Small intestine (tissue), 16 donors: ENCODE results near the gene SLC26A1. TPM values are rescaled to one million over a fixed set of nuclear protein-coding genes. Genes with fewer than 3 reads are reported as not detected.

Experiments
- DNase-seq, 2 donors: peaks; one replicate each; pipeline versions ENCODE4 v3.0.0 to v3.0.0-alpha.2; 2013
- FAIRE-seq: peaks from 2 replicates; lab custom pipeline; 2012; peaks lifted over from hg19 to GRCh38; lab: Jason Lieb, UNC
- H3K27ac ChIP-seq, 3 donors: one replicate each; pipeline ENCODE4 v1.5.1; 2013; ENCODE audit warnings: low read length in 2 of 3, mild to moderate bottlenecking in 2 of 3, control low read depth in 1 of 3, inconsistent platforms in 1 of 3, low read depth in 1 of 3, moderate library complexity in 1 of 3
- H3K27me3 ChIP-seq, 3 donors: one replicate each; pipeline ENCODE4 v1.6.1; 2013; ENCODE audit warnings: low read length in 3 of 3, inconsistent platforms in 1 of 3; ENCODE audit not compliant: control insufficient read depth in 3 of 3, insufficient read depth in 3 of 3
- H3K36me3 ChIP-seq, 3 donors: one replicate each; pipeline ENCODE4 v1.6.1; 2013; ENCODE audit warnings: low read length in 3 of 3, inconsistent platforms in 1 of 3, low read depth in 1 of 3, mild to moderate bottlenecking in 1 of 3, moderate library complexity in 1 of 3; ENCODE audit not compliant: control insufficient read depth in 3 of 3, insufficient read depth in 2 of 3
- H3K4me1 ChIP-seq, 3 donors: one replicate each; pipeline ENCODE4 v1.6.1; 2013; ENCODE audit warnings: low read length in 2 of 3, inconsistent platforms in 1 of 3, low read depth in 1 of 3, mild to moderate bottlenecking in 1 of 3, moderate library complexity in 1 of 3; ENCODE audit not compliant: control insufficient read depth in 3 of 3, insufficient read depth in 2 of 3
- H3K4me3 ChIP-seq, 3 donors: one replicate each; pipeline ENCODE4 v1.5.1; 2013; ENCODE audit warnings: low read length in 3 of 3, control low read depth in 1 of 3, inconsistent platforms in 1 of 3, low read depth in 1 of 3, mild to moderate bottlenecking in 1 of 3, moderate library complexity in 1 of 3
- H3K9me3 ChIP-seq, 2 donors: one replicate each; pipeline ENCODE4 v1.6.1; 2013; ENCODE audit warnings: low read depth in 1 of 2, low read length in 1 of 2; ENCODE audit not compliant: control insufficient read depth in 2 of 2, insufficient read depth in 1 of 2
- WGBS, 3 donors: extraction: QIAGEN DNeasy Blood & Tissue Kit; methylation state at CpG; one replicate each; pipeline ENCODE4 v1.1.7; 2013; 5-methylcytosine and 5-hydroxymethylcytosine counted together
- long read RNA-seq, 10 donors: transcript quantifications; one replicate each; lab custom pipeline, GENCODE V29; 2026
- polyA plus RNA-seq, 4 donors: library from polyadenylated mRNA; stranded (reverse) in 3 of 4; unstranded in 1 of 4; fragments of 200-250 nt in 3 of 4; fragments of 120-200 nt in 1 of 4; gene quantifications; one replicate each; pipeline versions ENCODE4 v1.2.1 to v1.2.3, GENCODE V29; 2013
- donor health status: healthy with polysubstance abuse.
- donor health status: control.
- donor health status: control.
- donor health status: Bipolar disorder and iron deficiency.
- donor health status: healthy.

Gene SLC26A1, protein sequence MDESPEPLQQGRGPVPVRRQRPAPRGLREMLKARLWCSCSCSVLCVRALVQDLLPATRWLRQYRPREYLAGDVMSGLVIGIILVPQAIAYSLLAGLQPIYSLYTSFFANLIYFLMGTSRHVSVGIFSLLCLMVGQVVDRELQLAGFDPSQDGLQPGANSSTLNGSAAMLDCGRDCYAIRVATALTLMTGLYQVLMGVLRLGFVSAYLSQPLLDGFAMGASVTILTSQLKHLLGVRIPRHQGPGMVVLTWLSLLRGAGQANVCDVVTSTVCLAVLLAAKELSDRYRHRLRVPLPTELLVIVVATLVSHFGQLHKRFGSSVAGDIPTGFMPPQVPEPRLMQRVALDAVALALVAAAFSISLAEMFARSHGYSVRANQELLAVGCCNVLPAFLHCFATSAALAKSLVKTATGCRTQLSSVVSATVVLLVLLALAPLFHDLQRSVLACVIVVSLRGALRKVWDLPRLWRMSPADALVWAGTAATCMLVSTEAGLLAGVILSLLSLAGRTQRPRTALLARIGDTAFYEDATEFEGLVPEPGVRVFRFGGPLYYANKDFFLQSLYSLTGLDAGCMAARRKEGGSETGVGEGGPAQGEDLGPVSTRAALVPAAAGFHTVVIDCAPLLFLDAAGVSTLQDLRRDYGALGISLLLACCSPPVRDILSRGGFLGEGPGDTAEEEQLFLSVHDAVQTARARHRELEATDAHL
- 1 to 10 TPM in 3 of 4 donors, under 1 TPM in 1; 0.54 to 8.6 (median 2.7) TPM for polyA plus RNA-seq
- long read RNA-seq, donor 1, result 0 reads
- long read RNA-seq, donor 2, result 0 reads
- long read RNA-seq, donor 3, result 0 reads
- long read RNA-seq, donor 4, result 0 reads
- long read RNA-seq, donor 5, result 0 reads
- long read RNA-seq, donor 6, result 0 reads
- long read RNA-seq, donor 7, result 0 reads
- long read RNA-seq, donor 8, result 0 reads
- long read RNA-seq, donor 9, partial matches to known transcripts, result 0 of 1 reads
- long read RNA-seq, donor 9, other reads (novel, unspliced or antisense), result 0 of 1 reads
- long read RNA-seq, donor 10, partial matches to known transcripts, result 0 of 1 reads
- long read RNA-seq, donor 10, other reads (novel, unspliced or antisense), result 0 of 1 reads

DNA sequence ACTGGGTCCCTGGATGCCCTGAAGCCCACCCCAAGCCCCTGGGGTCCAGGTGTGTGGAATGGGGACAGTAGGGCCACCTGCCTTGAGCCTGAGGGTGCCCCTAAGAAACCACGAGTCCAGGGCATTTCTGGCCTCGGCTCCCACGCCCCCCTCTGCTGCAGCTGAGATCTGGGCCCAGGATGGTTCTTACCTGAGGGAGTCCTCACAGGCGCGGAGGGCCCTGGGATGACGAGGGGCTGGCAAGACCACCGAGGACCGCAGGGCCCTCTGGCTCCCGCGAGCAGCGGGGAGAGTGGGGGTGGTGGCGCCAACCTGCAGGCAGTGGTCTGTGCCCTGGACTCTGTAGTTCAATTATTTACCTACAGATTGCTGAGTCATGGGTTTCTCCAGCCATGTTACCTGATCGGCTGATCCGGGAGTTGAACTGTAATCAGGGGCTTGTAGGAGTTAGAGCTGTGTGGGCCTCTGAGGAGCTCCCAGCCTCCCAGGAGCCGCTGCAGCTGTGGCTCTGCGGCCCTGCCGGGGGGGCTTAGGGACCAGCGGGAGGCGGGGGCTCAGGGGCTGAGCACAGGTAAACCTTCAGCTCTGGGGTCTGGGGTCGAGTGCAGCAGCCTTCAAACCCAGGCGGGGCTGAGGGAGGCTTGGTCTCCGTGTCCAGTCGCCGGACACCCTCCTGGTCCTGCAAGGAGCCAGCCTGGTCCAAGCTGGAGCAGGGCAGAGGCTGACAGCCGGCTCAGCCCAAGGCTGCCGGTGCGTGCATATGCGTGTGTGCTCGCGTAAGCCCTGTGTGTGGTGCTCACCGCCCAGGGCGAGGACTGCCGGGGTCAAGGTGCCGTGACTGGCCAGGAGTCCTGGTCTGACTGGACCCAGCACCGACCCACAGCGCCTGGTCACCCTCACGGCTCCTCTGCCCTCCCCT is at the start of gene SLC26A1:
Gene SLC26A1 (minus strand): TSS at position 294 of the 919 bp plus-strand sequence. CDS start 1,701 bp downstream, outside the sequence.
- H3K9me3 ChIP-seq, result no peaks in the 10 kb centered on the region
- WGBS, 3 donors, result 27 to 66% (median 42%) methylated on average over 32 to 37 of the region's 37 CpGs
- peaks cover 0 to 13% (median 6%) of the 10 kb centered on the region in 3 donors for H3K27me3 ChIP-seq
- FAIRE-seq (no peak), DNase-seq (peak; percentile 90 to 92)
- H3K4me1 ChIP-seq, result peaks cover 0 to 46% (median 2%) of the 10 kb centered on the region in 3 donors
- H3K4me3 ChIP-seq, result peak within 1 kb of the TSS in 2 of 3 donors; percentile 39 to 41
- H3K36me3 ChIP-seq, result peaks cover 3 to 36% (median 3%) of the 10 kb centered on the region in 3 donors
- H3K27ac ChIP-seq, result peak within 1 kb of the TSS; percentile 91 to 92 (median 91)

GRCh38 chr4:1042352-1043055 is 49.3 kb upstream of the SLC26A1 start:
- no peak for DNase-seq
- H3K27me3 ChIP-seq, result peaks cover 2 to 39% (median 3%) of the 10 kb centered on the region in 3 donors
- no peaks in the 10 kb centered on the region for H3K36me3 ChIP-seq
- FAIRE-seq, result no peak
- no peak overlapping the region for H3K4me3 ChIP-seq
- 79 to 91% (median 79%) methylated on average over 15 to 17 of the region's 17 CpGs for WGBS, 3 donors
- H3K27ac ChIP-seq, result no peak overlapping the region
- H3K9me3 ChIP-seq, result no peaks in the 10 kb centered on the region
- H3K4me1 ChIP-seq, result peaks cover 0 to 4% (median 3%) of the 10 kb centered on the region in 3 donors

GRCh38 chr4:1041936-1042330 is 48.7 kb upstream of the SLC26A1 start:
- H3K27ac ChIP-seq, result no peak overlapping the region
- no peak for DNase-seq
- no peaks in the 10 kb centered on the region for H3K9me3 ChIP-seq
- FAIRE-seq, result no peak
- 11 to 41% (median 40%) methylated on average over 8 of the region's 8 CpGs for WGBS, 3 donors
- H3K4me3 ChIP-seq, result no peak overlapping the region
- H3K36me3 ChIP-seq, result no peaks in the 10 kb centered on the region
- H3K4me1 ChIP-seq, result peaks cover 0 to 4% (median under 1%) of the 10 kb centered on the region in 3 donors
- peaks cover 2 to 33% (median 3%) of the 10 kb centered on the region in 3 donors for H3K27me3 ChIP-seq

DNA sequence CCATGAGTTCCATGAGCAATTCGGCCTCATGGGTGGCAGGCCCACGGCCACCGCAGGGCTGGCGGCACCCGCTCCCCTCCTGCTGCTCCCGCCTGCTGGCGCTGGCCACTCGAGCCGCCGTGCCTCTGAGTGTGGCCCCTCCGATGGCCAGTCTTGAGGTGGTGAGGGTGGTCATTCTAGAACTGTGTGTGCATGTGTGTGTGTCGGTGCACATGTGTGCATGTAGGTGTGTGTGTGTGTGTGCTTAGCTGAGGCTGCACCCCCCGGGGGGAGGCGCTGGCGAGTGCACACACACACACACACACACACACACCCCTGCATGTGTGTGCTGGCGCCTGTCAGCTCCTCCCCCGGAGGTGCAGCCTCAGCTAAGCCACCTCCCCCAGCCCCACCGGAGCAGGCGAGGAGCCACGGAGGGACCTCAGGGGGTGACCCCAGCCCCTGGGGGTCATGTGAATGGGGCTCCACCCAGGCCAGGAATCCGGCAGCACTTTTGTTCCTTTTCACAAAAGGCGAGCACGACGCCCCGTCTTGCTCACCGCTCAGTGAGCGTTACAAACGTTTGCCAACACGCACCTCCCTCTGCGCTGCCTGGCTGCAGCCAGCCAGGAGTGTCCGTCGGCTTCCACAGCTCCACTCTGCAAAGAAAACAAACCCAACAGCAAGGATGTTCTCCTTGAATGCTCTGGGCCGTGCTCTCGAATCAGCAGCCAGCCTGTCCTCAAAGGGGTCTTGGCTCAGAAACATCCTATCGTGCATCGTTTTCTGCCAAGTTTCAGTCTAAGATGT is 48.1 kb upstream of the SLC26A1 start:
- DNase-seq, result no peak
- no peak for FAIRE-seq
- Histone ChIP-seq H3K36me3 (no peaks in the 10 kb centered on the region), H3K27me3 (peaks cover 2 to 31% (median 3%) of the 10 kb centered on the region in 3 donors), H3K27ac (no peak overlapping the region), H3K4me1 (peaks cover 0 to 4% (median 0%) of the 10 kb centered on the region in 3 donors), H3K4me3 (no peak overlapping the region), H3K9me3 (no peaks in the 10 kb centered on the region)
- WGBS, 3 donors, result 27 to 45% (median 38%) methylated on average over 34 to 36 of the region's 36 CpGs

GRCh38 chr4:1040344-1041146 is 47.3 kb upstream of the SLC26A1 start:
- FAIRE-seq (no peak), DNase-seq (no peak)

GRCh38 chr4:1039493-1040343 is 46.5 kb upstream of the SLC26A1 start:
- WGBS, 3 donors, result 53 to 67% (median 61%) methylated on average over 18 to 20 of the region's 20 CpGs
- Histone ChIP-seq H3K27ac (no peak overlapping the region), H3K4me3 (no peak overlapping the region), H3K36me3 (no peaks in the 10 kb centered on the region), H3K4me1 (peaks cover 0 to 4% (median 0%) of the 10 kb centered on the region in 3 donors), H3K27me3 (peaks cover 0 to 21% (median 1%) of the 10 kb centered on the region in 3 donors), H3K9me3 (no peaks in the 10 kb centered on the region)
- FAIRE-seq, result no peak
- no peak for DNase-seq

More at GRCh38 chr4:1040344-1041146, 47.3 kb upstream of the SLC26A1 start:
- H3K27ac ChIP-seq, result no peak overlapping the region
- peaks cover under 1 to 30% (median 3%) of the 10 kb centered on the region in 3 donors for H3K27me3 ChIP-seq
- no peaks in the 10 kb centered on the region for H3K9me3 ChIP-seq
- no peak overlapping the region for H3K4me3 ChIP-seq
- H3K4me1 ChIP-seq, result peaks cover 0 to 4% (median 0%) of the 10 kb centered on the region in 3 donors
- whole genome bisulfite sequencing, 3 donors, result 79 to 87% (median 81%) methylated on average over 21 of the region's 21 CpGs
- H3K36me3 ChIP-seq, result no peaks in the 10 kb centered on the region
